Endodermal cell (in vitro differentiated cells): ENCODE measurements around the gene LPAR5. TPM values are rescaled to one million over a fixed set of nuclear protein-coding genes. Genes with fewer than 3 reads are reported as not detected.

Experiments used
- DNase-seq: peaks from one replicate; pipeline ENCODE4 v3.0.0-alpha.2; 2017
- H3K27ac ChIP-seq: 2 replicates; pipeline ENCODE4 v1.5.1; 2013; ENCODE audit warnings: mild to moderate bottlenecking, low read depth, low read length, moderate library complexity
- H3K27me3 ChIP-seq: 2 replicates; pipeline ENCODE4 v1.6.1; 2013; ENCODE audit warnings: mild to moderate bottlenecking, low read length, moderate library complexity; ENCODE audit not compliant: insufficient read depth, control insufficient read depth, poor library complexity, severe bottlenecking
- H3K36me3 ChIP-seq: 2 replicates; pipeline ENCODE4 v1.7.0; 2013; ENCODE audit warnings: mild to moderate bottlenecking, low read length, moderate library complexity; ENCODE audit not compliant: control insufficient read depth, insufficient read depth
- H3K4me1 ChIP-seq: one replicate; pipeline ENCODE4 v1.7.0; 2013; ENCODE audit warnings: low read length; ENCODE audit not compliant: control insufficient read depth, insufficient read depth
- H3K4me3 ChIP-seq: 2 replicates; pipeline ENCODE4 v1.5.1; 2013; ENCODE audit warnings: mild to moderate bottlenecking, low read length, moderate library complexity
- H3K9ac ChIP-seq: 2 replicates; pipeline ENCODE4 v1.6.1; 2013; ENCODE audit warnings: mild to moderate bottlenecking, low read length, moderate library complexity; ENCODE audit not compliant: poor library complexity, severe bottlenecking; ENCODE audit errors: extremely low read depth
- H3K9me3 ChIP-seq: 2 replicates; pipeline ENCODE4 v1.6.1; 2013; ENCODE audit warnings: mild to moderate bottlenecking, low read length, moderate library complexity; ENCODE audit not compliant: control insufficient read depth
- H3K27ac Mint-ChIP-seq: 2 replicates; pipeline ENCODE4 v1.8.0; 2020; ENCODE audit warnings: mixed read lengths
- H3K27me3 Mint-ChIP-seq: 2 replicates; pipeline ENCODE4 v1.8.0; 2021; ENCODE audit warnings: mild to moderate bottlenecking, mixed read lengths; ENCODE audit not compliant: insufficient read depth
- H3K36me3 Mint-ChIP-seq: 2 replicates; pipeline ENCODE4 v1.8.0; 2020; ENCODE audit warnings: low read depth, mixed read lengths
- H3K4me1 Mint-ChIP-seq: 2 replicates; pipeline ENCODE4 v1.8.0; 2020; ENCODE audit warnings: mixed read lengths
- H3K4me3 Mint-ChIP-seq: 2 replicates; pipeline ENCODE4 v1.8.0; 2020; ENCODE audit warnings: mild to moderate bottlenecking, moderate library complexity, mixed read lengths
- H3K9me3 Mint-ChIP-seq: 2 replicates; pipeline ENCODE4 v1.8.0; 2020; ENCODE audit warnings: mild to moderate bottlenecking, mixed read lengths
- WGBS, 2 experiments: methylation state at CpG; one replicate each; pipeline versions ENCODE4 v1.1.5 to v1.1.7; 2013; ENCODE audit warnings: missing lambda C conversion rate in 2 of 2, mixed read lengths in 1 of 2; ENCODE audit not compliant: insufficient coverage in 1 of 2, insufficient read length in 1 of 2; 5-methylcytosine and 5-hydroxymethylcytosine counted together
- total RNA-seq, 2 donors: library from RNA; stranded (reverse); fragmentation: NEBNext Ultra II Directional in 1 of 2; extraction: Animal tissue kit (Norgen Biotek cat#: 25700) in 1 of 2; gene quantifications; 2 replicates in 1 of 2; 3 replicates in 1 of 2; pipeline ENCODE4 v1.2.1, GENCODE V29; 2021
- TF ChIP-seq, protein P1 (sequence below): fragments of 200-600 bp; sonication (generic); conservative IDR thresholded peaks from 2 replicates; pipeline ENCODE4 v1.5.0; 2021; ENCODE audit warnings: antibody characterized with exemption, mild to moderate bottlenecking

LPAR5 gene
- total RNA-seq, 2 donors from 2014 or later = 0.24 to 0.73 TPM

DNA sequence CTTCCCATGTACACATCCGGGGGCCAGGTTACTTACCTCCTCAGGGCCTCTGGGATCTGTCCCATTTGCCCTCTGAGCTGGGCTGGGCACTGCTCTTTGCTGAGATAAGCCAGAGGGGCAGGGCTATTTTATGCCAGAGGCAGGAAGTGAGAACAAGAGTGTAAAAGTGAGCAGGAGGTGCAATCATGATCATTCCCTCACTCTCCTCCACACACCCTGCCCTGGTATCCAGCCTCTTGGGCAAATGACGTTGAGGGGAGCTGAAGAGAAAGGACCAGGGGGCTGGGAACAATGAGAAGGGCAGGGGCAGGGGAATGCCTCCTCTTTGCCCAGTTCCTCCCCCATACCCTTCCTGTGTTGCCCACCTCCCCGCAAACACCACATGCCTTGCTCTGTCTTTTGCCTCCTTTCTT is 4.2 kb downstream of the LPAR5 start:
- H3K4me1 ChIP-seq = no peaks in the 10 kb centered on the region
- H3K9me3 Mint-ChIP-seq = no peaks in the 10 kb centered on the region
- H3K27ac ChIP-seq = no peak overlapping the region
- no peaks in the 10 kb centered on the region for H3K36me3 Mint-ChIP-seq
- peaks cover 2% of the 10 kb centered on the region for H3K27me3 Mint-ChIP-seq
- H3K4me3 ChIP-seq = no peak overlapping the region
- no peak overlapping the region for H3K9ac ChIP-seq
- no peaks in the 10 kb centered on the region for H3K9me3 ChIP-seq
- DNase-seq = peak; percentile 51
- WGBS, 2 experiments = 81% methylated on average over 2 of the region's 3 CpGs; no CpG with 5 or more reads in 1 of the 2 experiments
- H3K27me3 ChIP-seq = no peaks in the 10 kb centered on the region
- peak overlapping the region; percentile 4 for H3K27ac Mint-ChIP-seq
- no peaks in the 10 kb centered on the region for H3K36me3 ChIP-seq
- TF ChIP-seq, protein P1, sequence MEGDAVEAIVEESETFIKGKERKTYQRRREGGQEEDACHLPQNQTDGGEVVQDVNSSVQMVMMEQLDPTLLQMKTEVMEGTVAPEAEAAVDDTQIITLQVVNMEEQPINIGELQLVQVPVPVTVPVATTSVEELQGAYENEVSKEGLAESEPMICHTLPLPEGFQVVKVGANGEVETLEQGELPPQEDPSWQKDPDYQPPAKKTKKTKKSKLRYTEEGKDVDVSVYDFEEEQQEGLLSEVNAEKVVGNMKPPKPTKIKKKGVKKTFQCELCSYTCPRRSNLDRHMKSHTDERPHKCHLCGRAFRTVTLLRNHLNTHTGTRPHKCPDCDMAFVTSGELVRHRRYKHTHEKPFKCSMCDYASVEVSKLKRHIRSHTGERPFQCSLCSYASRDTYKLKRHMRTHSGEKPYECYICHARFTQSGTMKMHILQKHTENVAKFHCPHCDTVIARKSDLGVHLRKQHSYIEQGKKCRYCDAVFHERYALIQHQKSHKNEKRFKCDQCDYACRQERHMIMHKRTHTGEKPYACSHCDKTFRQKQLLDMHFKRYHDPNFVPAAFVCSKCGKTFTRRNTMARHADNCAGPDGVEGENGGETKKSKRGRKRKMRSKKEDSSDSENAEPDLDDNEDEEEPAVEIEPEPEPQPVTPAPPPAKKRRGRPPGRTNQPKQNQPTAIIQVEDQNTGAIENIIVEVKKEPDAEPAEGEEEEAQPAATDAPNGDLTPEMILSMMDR = no peak
- no peak overlapping the region for H3K4me3 Mint-ChIP-seq
- peaks cover 35% of the 10 kb centered on the region for H3K4me1 Mint-ChIP-seq

DNA sequence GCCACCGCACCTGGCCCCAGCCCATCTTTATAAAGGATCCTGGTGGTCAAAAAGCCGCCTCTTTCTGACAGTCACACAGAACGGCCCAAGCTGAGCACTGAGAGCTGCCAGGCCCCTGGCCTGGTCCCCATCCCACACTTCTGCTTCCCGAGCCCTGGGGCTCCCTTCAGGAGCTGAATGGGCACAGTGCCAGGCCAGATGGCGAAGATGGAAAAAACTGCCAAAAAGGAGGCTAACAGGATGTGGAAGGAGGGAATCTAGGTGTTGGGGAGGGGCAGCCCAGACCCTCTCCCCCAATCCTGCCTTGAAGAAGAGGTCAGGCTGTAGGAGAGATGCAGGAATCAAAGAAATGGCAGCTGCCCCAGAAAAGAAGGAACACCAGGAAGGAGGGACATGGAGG is 5.0 kb downstream of the LPAR5 start:
- H3K27ac Mint-ChIP-seq = no peak overlapping the region
- Histone ChIP-seq H3K36me3 (no peaks in the 10 kb centered on the region), H3K9me3 (no peaks in the 10 kb centered on the region), H3K27me3 (no peaks in the 10 kb centered on the region), H3K9ac (no peak overlapping the region), H3K27ac (no peak overlapping the region), H3K4me3 (no peak overlapping the region), H3K4me1 (no peaks in the 10 kb centered on the region)
- TF ChIP-seq, protein P1 = no peak
- H3K9me3 Mint-ChIP-seq = no peaks in the 10 kb centered on the region
- 71 to 100% methylated on average over 2 to 5 of the region's 5 CpGs for WGBS, 2 experiments
- peak; percentile 26 for DNase-seq
- peaks cover 28% of the 10 kb centered on the region for H3K4me1 Mint-ChIP-seq
- H3K27me3 Mint-ChIP-seq = peaks cover 4% of the 10 kb centered on the region
- H3K36me3 Mint-ChIP-seq = no peaks in the 10 kb centered on the region
- no peak overlapping the region for H3K4me3 Mint-ChIP-seq

DNA sequence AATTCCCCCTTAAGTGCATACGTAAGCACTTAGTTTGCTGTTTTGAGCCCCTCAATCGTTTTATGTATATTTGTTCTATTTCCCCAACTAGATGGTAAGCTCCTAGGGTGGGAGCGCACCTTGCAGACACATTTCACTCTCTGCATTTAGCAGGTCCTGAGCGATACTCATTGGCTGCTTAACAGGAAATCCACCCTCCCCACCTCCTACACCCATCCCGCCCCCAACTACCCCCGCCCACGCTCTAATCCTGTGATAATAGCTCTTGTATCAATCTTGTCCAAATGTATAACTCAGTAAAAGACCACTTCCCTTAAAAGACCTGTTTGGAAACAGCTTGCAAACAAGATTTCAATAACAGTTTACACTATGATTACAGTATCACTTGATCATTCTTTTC is 8.1 kb downstream of the LPAR5 start:
- no peaks in the 10 kb centered on the region for H3K36me3 Mint-ChIP-seq
- peaks cover 17% of the 10 kb centered on the region for H3K4me1 Mint-ChIP-seq
- TF ChIP-seq, protein P1 = no peak
- Histone ChIP-seq H3K27me3 (no peaks in the 10 kb centered on the region), H3K36me3 (no peaks in the 10 kb centered on the region), H3K4me3 (no peak overlapping the region), H3K9ac (no peak overlapping the region), H3K4me1 (no peaks in the 10 kb centered on the region), H3K27ac (no peak overlapping the region), H3K9me3 (no peaks in the 10 kb centered on the region)
- no peaks in the 10 kb centered on the region for H3K9me3 Mint-ChIP-seq
- no peak overlapping the region for H3K27ac Mint-ChIP-seq
- WGBS, 2 experiments = 80 to 87% methylated on average over 3 to 7 of the region's 7 CpGs
- H3K27me3 Mint-ChIP-seq = peaks cover 6% of the 10 kb centered on the region
- peak; percentile 51 for DNase-seq
- H3K4me3 Mint-ChIP-seq = no peak overlapping the region
